PC-3 (cell line): Measurements from ENCODE around the gene TRIM45. TPM values are rescaled to one million over a fixed set of nuclear protein-coding genes. Genes with fewer than 3 reads are reported as not detected.
A peak's percentile ranks its signal among the peaks of the same experiment; 100 is the strongest.

Source experiments
- ATAC-seq: fragments of 200-7000 bp; cut with Tn5 transposase; 2 replicates; pipeline ENCODE4 v1.9.1; 2020; ENCODE audit warnings: mild to moderate bottlenecking, moderate library complexity
- BruUV-seq: library from RNA; stranded (reverse); fragments of 400-500 nt; replicated peaks from 2 replicates; lab custom pipeline; 2021; lab: Mats Ljungman, UMichigan
- CTCF ChIA-PET: fragments of 300-600 bp; sonication (Branson Sonifier 250); formaldehyde crosslinking; loops from one replicate; lab custom pipeline; 2022; ENCODE audit warnings: antibody characterized with exemption; lab: Charles Lee
- POLR2A ChIA-PET: fragments of 300-600 bp; sonication (Branson Sonifier 250); formaldehyde crosslinking; loops from one replicate; lab custom pipeline; 2022; ENCODE audit warnings: antibody characterized with exemption; ENCODE audit not compliant: unreplicated experiment; lab: Charles Lee
- DNase-seq: peaks from one replicate; pipeline ENCODE4 v3.0.0-alpha.2; 2015
- H2AFZ ChIP-seq: fragments of 300-600 bp; sonication (generic); 2 replicates; pipeline ENCODE4 v1.6.0; 2016; ENCODE audit warnings: antibody characterized with exemption, low read length
- H3F3A ChIP-seq: fragments of 300-600 bp; sonication (generic); one replicate; pipeline ENCODE4 v1.6.0; 2017; ENCODE audit warnings: antibody characterized with exemption, low read length, control low read depth, mild to moderate bottlenecking; ENCODE audit not compliant: unreplicated experiment
- H3K27ac ChIP-seq: fragments of 300-600 bp; sonication (generic); 2 replicates; pipeline ENCODE4 v1.5.1; 2016; ENCODE audit warnings: mild to moderate bottlenecking, low read length
- H3K27me3 ChIP-seq: fragments of 300-600 bp; sonication (generic); 2 replicates; pipeline ENCODE4 v1.6.1; 2016; ENCODE audit warnings: low read length, mixed read lengths
- H3K36me3 ChIP-seq: fragments of 300-600 bp; sonication (generic); 2 replicates; pipeline ENCODE4 v1.6.1; 2016; ENCODE audit warnings: low read depth, mixed run types, low read length, mixed read lengths
- H3K4me1 ChIP-seq: fragments of 300-600 bp; sonication (generic); 2 replicates; pipeline ENCODE4 v1.5.1; 2016; ENCODE audit warnings: low read length; ENCODE audit not compliant: insufficient read depth
- H3K4me2 ChIP-seq: fragments of 300-600 bp; sonication (generic); 2 replicates; pipeline ENCODE4 v1.6.0; 2016; ENCODE audit warnings: low read length
- H3K4me3 ChIP-seq: fragments of 300-600 bp; sonication (generic); 2 replicates; pipeline ENCODE4 v1.5.1; 2016; ENCODE audit warnings: mild to moderate bottlenecking, low read length, mixed read lengths
- H3K79me2 ChIP-seq: fragments of 300-600 bp; sonication (generic); 2 replicates; pipeline ENCODE4 v1.6.1; 2017; ENCODE audit warnings: low read length, mixed read lengths
- H3K9ac ChIP-seq: fragments of 300-600 bp; sonication (generic); 2 replicates; pipeline ENCODE4 v1.6.0; 2016; ENCODE audit warnings: mild to moderate bottlenecking, low read length
- H3K9me2 ChIP-seq: fragments of 300-600 bp; sonication (generic); replicated peaks from 2 replicates; pipeline ENCODE4 v1.6.1; 2016; ENCODE audit warnings: mixed run types, low read length, mixed read lengths
- H3K9me3 ChIP-seq: fragments of 300-600 bp; sonication (generic); 2 replicates; pipeline ENCODE4 v1.6.1; 2016; ENCODE audit warnings: low read length, mixed read lengths
- H4K20me1 ChIP-seq: fragments of 300-600 bp; sonication (generic); 2 replicates; pipeline ENCODE4 v1.6.1; 2016; ENCODE audit warnings: low read length, mixed read lengths
- CTCF ChIP-seq: fragments of 300-600 bp; sonication (generic); conservative IDR thresholded peaks from 2 replicates; pipeline ENCODE4 v1.5.1; 2017; ENCODE audit warnings: antibody characterized with exemption, low read depth, mild to moderate bottlenecking, low read length
- EZH2 ChIP-seq: fragments of 300-600 bp; sonication (generic); IDR thresholded peaks from one replicate; pipeline ENCODE4 v1.6.1; 2017; ENCODE audit warnings: antibody characterized with exemption, mild to moderate bottlenecking, low read length; ENCODE audit not compliant: unreplicated experiment
- EZH2phosphoT487 ChIP-seq: fragments of 300-600 bp; sonication (generic); IDR thresholded peaks from 2 replicates; pipeline ENCODE4 v1.6.1; 2018; ENCODE audit warnings: mild to moderate bottlenecking, antibody characterized with exemption, low read length, borderline replicate concordance
- intact Hi-C: fragments of 100-400 bp; cut with micrococcal nuclease; formaldehyde crosslinking; loops from 2 replicates; pipeline ENCODE4 v1.9.0; 2023
- total RNA-seq: library from RNA; depleted of rRNA; stranded (reverse); fragments of >200 nt; gene quantifications from 2 replicates; pipeline ENCODE4 v1.2.3, GENCODE V29; 2014

The TRIM45 gene
- total RNA-seq, 1 experiment from 2014 or later: 4.3 TPM

GRCh38 chr1:117150316-117150715 lies 28.8 kb upstream of the TRIM45 start:
- POLR2A ChIA-PET: interaction anchor here (0.6 kb wide), 1 partner anchor 365 kb away, joined by 3 read pairs; no protein-coding TSS in a partner anchor
- no TSS peak for BruUV-seq
- H3K9ac ChIP-seq: no peak overlapping the region

GRCh38 chr1:117147856-117148588 lies 26.5 kb upstream of the TRIM45 start:
- no peaks in the 10 kb centered on the region for H3K36me3 ChIP-seq
- H2AFZ ChIP-seq: 0 out of 2 replicates have a peak overlapping the region, but pooled peaks have one; percentile 18
- H3K27ac ChIP-seq: peak overlapping the region; percentile 98
- H3K9ac ChIP-seq: peak overlapping the region; percentile 85
- peak overlapping the region; percentile 59 for H3K4me3 ChIP-seq
- TF ChIP-seq EZH2 (no peak), CTCF (no peak), EZH2phosphoT487 (no peak)
- H3K27me3 ChIP-seq: no peaks in the 10 kb centered on the region
- POLR2A ChIA-PET: interaction anchor here (0.7 kb wide), 2 partner anchors 19 to 20 kb away, joined by 3 to 4 read pairs; no protein-coding TSS in a partner anchor
- BruUV-seq: TSS peak; percentile 83
- intact Hi-C loops: loop anchor here (1.0 to 5.0 kb wide), 5 partner anchors 14 to 134 kb away; partner anchors contain the start of gene TRIM45
- peak overlapping the region; percentile 83 for H3K4me2 ChIP-seq
- H3K4me1 ChIP-seq: peaks cover 40% of the 10 kb centered on the region
- H3K9me2 ChIP-seq: no peaks in the 10 kb centered on the region
- H3K79me2 ChIP-seq: no peaks in the 10 kb centered on the region
- no peaks in the 10 kb centered on the region for H3K9me3 ChIP-seq
- DNase-seq (peak; percentile 95), ATAC-seq (peak; percentile 68)
- CTCF ChIA-PET: interaction anchor here (1.0 kb wide), 1 partner anchor 19 kb away, joined by 4 read pairs; no protein-coding TSS in a partner anchor
- no peaks in the 10 kb centered on the region for H4K20me1 ChIP-seq
- peaks cover 12% of the 10 kb centered on the region for H3F3A ChIP-seq

More at GRCh38 chr1:117150316-117150715, 28.8 kb upstream of the TRIM45 start:
- Histone ChIP-seq H3K27me3 (no peaks in the 10 kb centered on the region), H3K79me2 (no peaks in the 10 kb centered on the region), H3F3A (peaks cover 12% of the 10 kb centered on the region), H3K9me2 (no peaks in the 10 kb centered on the region), H3K4me2 (no peak overlapping the region), H3K36me3 (no peaks in the 10 kb centered on the region), H2AFZ (no peak overlapping the region), H3K4me3 (no peak overlapping the region), H3K27ac (no peak overlapping the region), H3K9me3 (no peaks in the 10 kb centered on the region), H4K20me1 (no peaks in the 10 kb centered on the region), H3K4me1 (peaks cover 30% of the 10 kb centered on the region)
- intact Hi-C loops: no loop called here
- peak; percentile 39 for DNase-seq
- CTCF ChIA-PET: interaction anchor here (0.6 kb wide), 1 partner anchor 403 kb away, joined by 3 read pairs; no protein-coding TSS in a partner anchor
- TF ChIP-seq EZH2 (no peak), CTCF (0 out of 2 replicates have a peak, but pooled peaks have one; percentile 34)
- ATAC-seq: no peak
